WTC11 (cell line): ENCODE data around the gene DOP1B. TPM values are rescaled to one million over a fixed set of nuclear protein-coding genes. Genes with fewer than 3 reads are reported as not detected.

Experiments used
- ATAC-seq: fragments of 200-7000 bp; cut with Tn5 transposase; 2 replicates; pipeline ENCODE4 v1.10.0; 2021; ENCODE audit warnings: mild to moderate bottlenecking, moderate library complexity
- CTCF ChIA-PET: fragments of 300-600 bp; sonication (Branson Sonifier 250); formaldehyde crosslinking; loops from one replicate; lab custom pipeline; 2021; ENCODE audit warnings: antibody characterized with exemption; lab: Charles Lee
- POLR2A ChIA-PET: fragments of 350-600 bp; sonication (Branson Sonifier 250); formaldehyde crosslinking; loops from one replicate; lab custom pipeline; 2021; ENCODE audit warnings: antibody characterized with exemption; lab: Charles Lee
- DNase-seq: peaks from one replicate; pipeline ENCODE4 v3.0.0; 2021; ENCODE audit warnings: low spot score
- H3K27ac Mint-ChIP-seq: 2 replicates; pipeline ENCODE4 v1.8.0; 2021; ENCODE audit warnings: mixed read lengths
- H3K27me3 Mint-ChIP-seq: 2 replicates; pipeline ENCODE4 v1.8.0; 2021; ENCODE audit warnings: low read depth, mild to moderate bottlenecking, moderate library complexity, mixed read lengths
- H3K36me3 Mint-ChIP-seq: 2 replicates; pipeline ENCODE4 v1.8.0; 2021; ENCODE audit warnings: mixed read lengths
- H3K4me1 Mint-ChIP-seq: 2 replicates; pipeline ENCODE4 v1.8.0; 2022; ENCODE audit warnings: mixed read lengths
- H3K4me3 Mint-ChIP-seq: 2 replicates; pipeline ENCODE4 v1.8.0; 2021; ENCODE audit warnings: mild to moderate bottlenecking, moderate library complexity, mixed read lengths
- H3K9me3 Mint-ChIP-seq: 2 replicates; pipeline ENCODE4 v1.8.0; 2021; ENCODE audit warnings: mixed read lengths
- CBFB ChIP-seq: sonication (generic); formaldehyde crosslinking; IDR thresholded peaks from 2 replicates; pipeline ENCODE4 v1.8.1; 2022; ENCODE audit warnings: mild to moderate bottlenecking, low read depth, missing genetic modification reagents
- FOXJ3 ChIP-seq: sonication (generic); formaldehyde crosslinking; IDR thresholded peaks from 2 replicates; pipeline ENCODE4 v1.9.0; 2021; ENCODE audit warnings: missing genetic modification reagents, mild to moderate bottlenecking, borderline replicate concordance
- GTF2I ChIP-seq: fragments of 250-450 bp; sonication (Bioruptor Pico); conservative IDR thresholded peaks from 2 replicates; pipeline ENCODE4 v1.4.0; 2021; ENCODE audit warnings: mild to moderate bottlenecking
- HMGA2 ChIP-seq: fragments of 250-450 bp; sonication (Bioruptor Pico); IDR thresholded peaks from 2 replicates; pipeline ENCODE4 v1.4.0; 2021; ENCODE audit warnings: mild to moderate bottlenecking, moderate library complexity
- IRF2 ChIP-seq: sonication (generic); formaldehyde crosslinking; IDR thresholded peaks from 2 replicates; pipeline ENCODE4 v1.8.0; 2022; ENCODE audit warnings: low read depth, missing genetic modification reagents, borderline replicate concordance
- KAT7 ChIP-seq: sonication (generic); formaldehyde crosslinking; IDR thresholded peaks from 2 replicates; pipeline ENCODE4 v1.8.1; 2023; ENCODE audit warnings: missing genetic modification reagents, mild to moderate bottlenecking, borderline replicate concordance
- OVOL2 ChIP-seq: fragments of 250-450 bp; sonication (Bioruptor Pico); IDR thresholded peaks from 2 replicates; pipeline ENCODE4 v1.9.0; 2021; ENCODE audit warnings: mild to moderate bottlenecking, borderline replicate concordance
- SP1 ChIP-seq: sonication (generic); formaldehyde crosslinking; conservative IDR thresholded peaks from 2 replicates; pipeline ENCODE4 v1.8.1; 2022; ENCODE audit warnings: missing genetic modification reagents
- ZNF121 ChIP-seq: sonication (generic); formaldehyde crosslinking; IDR thresholded peaks from 2 replicates; pipeline ENCODE4 v1.8.0; 2023; ENCODE audit warnings: missing genetic modification reagents
- ZNF219 ChIP-seq: sonication (generic); formaldehyde crosslinking; IDR thresholded peaks from 2 replicates; pipeline ENCODE4 v1.8.0; 2023; ENCODE audit warnings: missing genetic modification reagents, mild to moderate bottlenecking, borderline replicate concordance
- ZNF671 ChIP-seq: fragments of 250-450 bp; sonication (Bioruptor Pico); IDR thresholded peaks from 2 replicates; pipeline ENCODE4 v1.8.0; 2021; ENCODE audit warnings: mild to moderate bottlenecking
- total RNA-seq: library from RNA; stranded (reverse); gene quantifications from 3 replicates; pipeline ENCODE4 v1.2.3, GENCODE V29; 2021
- TF ChIP-seq, protein P1 (sequence below): fragments of 250-450 bp; sonication (Bioruptor Pico); conservative IDR thresholded peaks from 2 replicates; pipeline ENCODE4 v1.9.0; 2021; ENCODE audit warnings: mild to moderate bottlenecking
- TF ChIP-seq, protein P2 (sequence below): fragments of 250-450 bp; sonication (Bioruptor Pico); IDR thresholded peaks from 2 replicates; pipeline ENCODE4 v1.9.0; 2021; ENCODE audit warnings: mild to moderate bottlenecking
- TF ChIP-seq, protein P3 (sequence below): fragments of 250-450 bp; sonication (Bioruptor Pico); IDR thresholded peaks from 2 replicates; pipeline ENCODE4 v2.1.2; 2022; ENCODE audit warnings: mild to moderate bottlenecking, moderate library complexity
- TF ChIP-seq, protein P4 (sequence below): sonication (generic); formaldehyde crosslinking; IDR thresholded peaks from 2 replicates; pipeline ENCODE4 v1.8.1; 2023; ENCODE audit warnings: mild to moderate bottlenecking, missing genetic modification reagents, borderline replicate concordance
- TF ChIP-seq, protein P5 (sequence below): sonication (generic); formaldehyde crosslinking; IDR thresholded peaks from 2 replicates; pipeline ENCODE4 v1.8.1; 2023; ENCODE audit warnings: mild to moderate bottlenecking, missing genetic modification reagents, moderate library complexity
- TF ChIP-seq, protein P6 (sequence below): fragments of 200-600 bp; IDR thresholded peaks from 2 replicates; pipeline ENCODE4 v1.8.0; 2022; ENCODE audit warnings: antibody characterized with exemption
- TF ChIP-seq, protein P7 (sequence below): fragments of 250-450 bp; sonication (Bioruptor Pico); IDR thresholded peaks from 2 replicates; pipeline ENCODE4 v1.9.0; 2021; ENCODE audit warnings: moderate library complexity, mild to moderate bottlenecking, inconsistent platforms, borderline replicate concordance

DOP1B gene
- total RNA-seq, 1 experiment from 2014 or later: 11.4 TPM

DNA sequence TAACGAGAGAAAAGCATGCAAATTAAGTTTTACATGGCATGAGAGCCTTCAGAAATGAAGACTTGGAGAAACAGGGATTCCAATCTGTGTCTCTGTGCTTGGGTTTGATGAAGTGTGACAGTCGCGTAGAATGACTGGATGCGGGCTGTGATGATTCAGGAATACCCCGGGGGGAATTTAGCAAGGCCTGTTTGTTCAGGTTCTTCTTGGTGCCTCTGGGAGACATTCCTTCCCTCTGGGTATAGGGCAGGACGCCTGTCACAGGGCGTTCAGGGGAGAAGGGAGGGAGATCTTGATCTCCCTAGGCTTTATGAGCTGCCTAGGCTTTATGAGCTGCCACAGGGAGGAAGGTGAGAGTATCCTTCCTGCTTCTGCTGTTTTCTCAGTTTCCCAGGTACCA is 36.6 kb downstream of the DOP1B start (continued):
- TF ChIP-seq, protein P1, sequence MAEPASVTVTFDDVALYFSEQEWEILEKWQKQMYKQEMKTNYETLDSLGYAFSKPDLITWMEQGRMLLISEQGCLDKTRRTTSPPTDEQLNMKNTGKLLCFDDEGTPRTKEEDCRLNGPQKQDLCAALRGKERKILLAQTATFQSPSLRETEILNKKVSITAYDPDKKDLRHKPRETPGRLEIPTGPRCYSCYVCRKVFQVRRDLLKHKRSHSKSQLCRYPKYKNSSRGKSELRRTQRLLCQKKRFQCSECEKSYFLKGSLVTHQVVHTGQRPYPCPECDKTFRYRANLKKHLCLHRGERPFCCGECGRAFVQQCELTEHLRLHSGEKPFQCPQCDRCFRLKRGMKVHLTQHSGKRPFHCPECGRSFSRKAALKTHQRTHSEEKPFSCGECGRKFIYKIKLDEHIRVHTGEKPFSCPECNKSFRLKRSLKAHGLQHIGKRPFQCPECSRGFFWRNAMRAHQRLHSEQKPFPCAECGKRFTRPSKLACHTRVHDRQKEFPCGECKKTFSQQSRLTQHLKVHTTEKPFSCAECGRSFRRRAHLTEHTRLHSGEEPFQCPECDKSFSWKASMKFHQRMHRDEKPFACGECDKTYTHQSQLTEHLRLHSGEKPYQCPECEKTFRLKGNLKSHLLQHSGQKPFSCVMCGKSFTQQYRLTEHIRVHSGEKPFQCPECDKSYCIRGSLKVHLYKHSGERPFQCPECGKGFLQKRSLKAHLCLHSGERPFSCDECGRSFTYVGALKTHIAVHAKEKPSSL: no peak
- TF ChIP-seq GTF2I (CRISPR knock-in tag) (no peak), KAT7 (CRISPR knock-in tag) (no peak)
- TF ChIP-seq, all 79 proteins: peak for 0

DNA sequence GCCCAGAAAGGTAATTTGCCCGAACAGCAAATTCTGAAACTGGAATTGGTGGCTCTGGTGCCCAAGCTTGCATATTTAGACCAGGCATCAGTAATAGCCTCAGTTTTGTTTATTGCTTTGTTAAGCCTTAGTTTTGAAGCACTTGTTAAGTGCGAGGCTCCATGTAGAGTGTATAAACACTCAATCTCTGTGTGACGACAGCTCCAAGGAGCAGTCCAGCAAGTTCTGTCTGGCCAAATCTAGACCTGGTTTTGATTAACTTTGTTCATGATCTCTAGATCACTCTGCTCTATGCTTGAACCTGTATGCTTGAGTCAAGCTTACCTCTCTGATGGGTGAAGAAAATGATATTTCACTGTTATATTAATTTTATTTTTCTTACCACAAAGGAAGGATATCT is 37.4 kb downstream of the DOP1B start:
- H3K27me3 Mint-ChIP-seq: no peaks in the 10 kb centered on the region
- H3K4me1 Mint-ChIP-seq: peaks cover 10% of the 10 kb centered on the region
- CTCF ChIA-PET: interaction anchor here (0.9 to 1.9 kb wide), 2 partner anchors 15 to 21 kb away, joined by 3 to 7 read pairs; no protein-coding TSS in a partner anchor
- no peaks in the 10 kb centered on the region for H3K36me3 Mint-ChIP-seq
- TF ChIP-seq CBFB (CRISPR knock-in tag) (no peak), SP1 (CRISPR knock-in tag) (no peak)
- TF ChIP-seq, protein P2, sequence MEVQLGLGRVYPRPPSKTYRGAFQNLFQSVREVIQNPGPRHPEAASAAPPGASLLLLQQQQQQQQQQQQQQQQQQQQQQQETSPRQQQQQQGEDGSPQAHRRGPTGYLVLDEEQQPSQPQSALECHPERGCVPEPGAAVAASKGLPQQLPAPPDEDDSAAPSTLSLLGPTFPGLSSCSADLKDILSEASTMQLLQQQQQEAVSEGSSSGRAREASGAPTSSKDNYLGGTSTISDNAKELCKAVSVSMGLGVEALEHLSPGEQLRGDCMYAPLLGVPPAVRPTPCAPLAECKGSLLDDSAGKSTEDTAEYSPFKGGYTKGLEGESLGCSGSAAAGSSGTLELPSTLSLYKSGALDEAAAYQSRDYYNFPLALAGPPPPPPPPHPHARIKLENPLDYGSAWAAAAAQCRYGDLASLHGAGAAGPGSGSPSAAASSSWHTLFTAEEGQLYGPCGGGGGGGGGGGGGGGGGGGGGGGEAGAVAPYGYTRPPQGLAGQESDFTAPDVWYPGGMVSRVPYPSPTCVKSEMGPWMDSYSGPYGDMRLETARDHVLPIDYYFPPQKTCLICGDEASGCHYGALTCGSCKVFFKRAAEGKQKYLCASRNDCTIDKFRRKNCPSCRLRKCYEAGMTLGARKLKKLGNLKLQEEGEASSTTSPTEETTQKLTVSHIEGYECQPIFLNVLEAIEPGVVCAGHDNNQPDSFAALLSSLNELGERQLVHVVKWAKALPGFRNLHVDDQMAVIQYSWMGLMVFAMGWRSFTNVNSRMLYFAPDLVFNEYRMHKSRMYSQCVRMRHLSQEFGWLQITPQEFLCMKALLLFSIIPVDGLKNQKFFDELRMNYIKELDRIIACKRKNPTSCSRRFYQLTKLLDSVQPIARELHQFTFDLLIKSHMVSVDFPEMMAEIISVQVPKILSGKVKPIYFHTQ (CRISPR knock-in tag): no peak
- TF ChIP-seq, protein P3, sequence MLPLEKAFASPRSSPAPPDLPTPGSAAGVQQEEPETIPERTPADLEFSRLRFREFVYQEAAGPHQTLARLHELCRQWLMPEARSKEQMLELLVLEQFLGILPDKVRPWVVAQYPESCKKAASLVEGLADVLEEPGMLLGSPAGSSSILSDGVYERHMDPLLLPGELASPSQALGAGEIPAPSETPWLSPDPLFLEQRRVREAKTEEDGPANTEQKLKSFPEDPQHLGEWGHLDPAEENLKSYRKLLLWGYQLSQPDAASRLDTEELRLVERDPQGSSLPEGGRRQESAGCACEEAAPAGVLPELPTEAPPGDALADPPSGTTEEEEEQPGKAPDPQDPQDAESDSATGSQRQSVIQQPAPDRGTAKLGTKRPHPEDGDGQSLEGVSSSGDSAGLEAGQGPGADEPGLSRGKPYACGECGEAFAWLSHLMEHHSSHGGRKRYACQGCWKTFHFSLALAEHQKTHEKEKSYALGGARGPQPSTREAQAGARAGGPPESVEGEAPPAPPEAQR: no peak
- TF ChIP-seq, protein P4, sequence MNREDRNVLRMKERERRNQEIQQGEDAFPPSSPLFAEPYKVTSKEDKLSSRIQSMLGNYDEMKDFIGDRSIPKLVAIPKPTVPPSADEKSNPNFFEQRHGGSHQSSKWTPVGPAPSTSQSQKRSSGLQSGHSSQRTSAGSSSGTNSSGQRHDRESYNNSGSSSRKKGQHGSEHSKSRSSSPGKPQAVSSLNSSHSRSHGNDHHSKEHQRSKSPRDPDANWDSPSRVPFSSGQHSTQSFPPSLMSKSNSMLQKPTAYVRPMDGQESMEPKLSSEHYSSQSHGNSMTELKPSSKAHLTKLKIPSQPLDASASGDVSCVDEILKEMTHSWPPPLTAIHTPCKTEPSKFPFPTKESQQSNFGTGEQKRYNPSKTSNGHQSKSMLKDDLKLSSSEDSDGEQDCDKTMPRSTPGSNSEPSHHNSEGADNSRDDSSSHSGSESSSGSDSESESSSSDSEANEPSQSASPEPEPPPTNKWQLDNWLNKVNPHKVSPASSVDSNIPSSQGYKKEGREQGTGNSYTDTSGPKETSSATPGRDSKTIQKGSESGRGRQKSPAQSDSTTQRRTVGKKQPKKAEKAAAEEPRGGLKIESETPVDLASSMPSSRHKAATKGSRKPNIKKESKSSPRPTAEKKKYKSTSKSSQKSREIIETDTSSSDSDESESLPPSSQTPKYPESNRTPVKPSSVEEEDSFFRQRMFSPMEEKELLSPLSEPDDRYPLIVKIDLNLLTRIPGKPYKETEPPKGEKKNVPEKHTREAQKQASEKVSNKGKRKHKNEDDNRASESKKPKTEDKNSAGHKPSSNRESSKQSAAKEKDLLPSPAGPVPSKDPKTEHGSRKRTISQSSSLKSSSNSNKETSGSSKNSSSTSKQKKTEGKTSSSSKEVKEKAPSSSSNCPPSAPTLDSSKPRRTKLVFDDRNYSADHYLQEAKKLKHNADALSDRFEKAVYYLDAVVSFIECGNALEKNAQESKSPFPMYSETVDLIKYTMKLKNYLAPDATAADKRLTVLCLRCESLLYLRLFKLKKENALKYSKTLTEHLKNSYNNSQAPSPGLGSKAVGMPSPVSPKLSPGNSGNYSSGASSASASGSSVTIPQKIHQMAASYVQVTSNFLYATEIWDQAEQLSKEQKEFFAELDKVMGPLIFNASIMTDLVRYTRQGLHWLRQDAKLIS: no peak
- TF ChIP-seq, all 79 proteins: peak for 0
- POLR2A ChIA-PET: interaction anchor here (0.7 kb wide), 1 partner anchor 43 kb away, joined by 5 read pairs; no protein-coding TSS in a partner anchor
- Mint-ChIP-seq H3K9me3 (peaks cover 5% of the 10 kb centered on the region; the same call in 1 of the 2 replicates), H3K4me3 (no peak overlapping the region), H3K27ac (no peak overlapping the region)
- ATAC-seq (no peak), DNase-seq (no peak)

DNA sequence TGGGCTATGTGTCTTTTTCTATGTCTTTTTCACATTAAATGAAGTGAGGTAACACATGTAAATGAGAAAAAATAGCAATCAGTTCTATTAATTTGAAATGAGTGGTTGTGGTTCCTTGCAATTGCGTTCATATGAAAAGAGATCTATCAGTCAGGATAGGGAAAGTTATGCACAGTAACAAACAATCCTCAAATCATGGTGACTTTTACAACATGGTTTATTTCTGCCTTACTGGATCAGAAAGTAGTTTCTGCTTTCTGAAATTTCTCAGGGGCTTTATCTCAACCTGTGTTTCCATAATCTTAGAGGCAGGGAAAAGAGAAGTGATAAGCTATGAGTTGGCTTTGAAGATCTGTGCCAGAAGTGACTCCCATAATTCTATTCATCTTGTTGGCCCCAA is 39.0 kb downstream of the DOP1B start:
- Mint-ChIP-seq H3K27ac (no peak overlapping the region), H3K36me3 (0 out of 2 replicates have a peak, but pooled peaks cover under 1% of the 10 kb centered on the region), H3K4me3 (no peak overlapping the region), H3K27me3 (no peaks in the 10 kb centered on the region), H3K9me3 (peaks cover 5% of the 10 kb centered on the region; the same call in 1 of the 2 replicates), H3K4me1 (peaks cover 10% of the 10 kb centered on the region)
- ATAC-seq (no peak), DNase-seq (no peak)
- CTCF ChIA-PET: no interaction called here
- POLR2A ChIA-PET: no interaction called here
- TF ChIP-seq, protein P5, sequence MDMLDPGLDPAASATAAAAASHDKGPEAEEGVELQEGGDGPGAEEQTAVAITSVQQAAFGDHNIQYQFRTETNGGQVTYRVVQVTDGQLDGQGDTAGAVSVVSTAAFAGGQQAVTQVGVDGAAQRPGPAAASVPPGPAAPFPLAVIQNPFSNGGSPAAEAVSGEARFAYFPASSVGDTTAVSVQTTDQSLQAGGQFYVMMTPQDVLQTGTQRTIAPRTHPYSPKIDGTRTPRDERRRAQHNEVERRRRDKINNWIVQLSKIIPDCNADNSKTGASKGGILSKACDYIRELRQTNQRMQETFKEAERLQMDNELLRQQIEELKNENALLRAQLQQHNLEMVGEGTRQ (CRISPR knock-in tag): no peak
- TF ChIP-seq HMGA2 (CRISPR knock-in tag): no peak
- no peak for TF ChIP-seq ZNF219 (CRISPR knock-in tag)
- no peak for TF ChIP-seq GTF2I (CRISPR knock-in tag)
- TF ChIP-seq FOXJ3 (CRISPR knock-in tag): no peak
- TF ChIP-seq, protein P6, sequence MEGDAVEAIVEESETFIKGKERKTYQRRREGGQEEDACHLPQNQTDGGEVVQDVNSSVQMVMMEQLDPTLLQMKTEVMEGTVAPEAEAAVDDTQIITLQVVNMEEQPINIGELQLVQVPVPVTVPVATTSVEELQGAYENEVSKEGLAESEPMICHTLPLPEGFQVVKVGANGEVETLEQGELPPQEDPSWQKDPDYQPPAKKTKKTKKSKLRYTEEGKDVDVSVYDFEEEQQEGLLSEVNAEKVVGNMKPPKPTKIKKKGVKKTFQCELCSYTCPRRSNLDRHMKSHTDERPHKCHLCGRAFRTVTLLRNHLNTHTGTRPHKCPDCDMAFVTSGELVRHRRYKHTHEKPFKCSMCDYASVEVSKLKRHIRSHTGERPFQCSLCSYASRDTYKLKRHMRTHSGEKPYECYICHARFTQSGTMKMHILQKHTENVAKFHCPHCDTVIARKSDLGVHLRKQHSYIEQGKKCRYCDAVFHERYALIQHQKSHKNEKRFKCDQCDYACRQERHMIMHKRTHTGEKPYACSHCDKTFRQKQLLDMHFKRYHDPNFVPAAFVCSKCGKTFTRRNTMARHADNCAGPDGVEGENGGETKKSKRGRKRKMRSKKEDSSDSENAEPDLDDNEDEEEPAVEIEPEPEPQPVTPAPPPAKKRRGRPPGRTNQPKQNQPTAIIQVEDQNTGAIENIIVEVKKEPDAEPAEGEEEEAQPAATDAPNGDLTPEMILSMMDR: no peak
- no peak for TF ChIP-seq IRF2 (CRISPR knock-in tag)
- TF ChIP-seq, protein P7, sequence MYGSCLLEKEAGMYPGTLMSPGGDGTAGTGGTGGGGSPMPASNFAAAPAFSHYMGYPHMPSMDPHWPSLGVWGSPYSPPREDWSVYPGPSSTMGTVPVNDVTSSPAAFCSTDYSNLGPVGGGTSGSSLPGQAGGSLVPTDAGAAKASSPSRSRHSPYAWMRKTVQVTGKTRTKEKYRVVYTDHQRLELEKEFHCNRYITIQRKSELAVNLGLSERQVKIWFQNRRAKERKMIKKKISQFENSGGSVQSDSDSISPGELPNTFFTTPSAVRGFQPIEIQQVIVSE (CRISPR knock-in tag): no peak
- TF ChIP-seq OVOL2 (CRISPR knock-in tag): no peak
- TF ChIP-seq ZNF671 (CRISPR knock-in tag): no peak
- no peak for TF ChIP-seq ZNF121
